Activated CD4-positive, alpha-beta T cell treated with anti-CD3 and anti-CD28 coated beads, Interleukin-2, amount 50 U/mL, for 48 hours (primary cell): Measurements from ENCODE around the gene DOK7.
"Not testable (repeated sequence)": the region's sequence is repeated elsewhere in the genome, so short reads cannot be mapped to it uniquely, and the experiment has no call there.

Experiments
- DNase-seq, 2 experiments: peaks; one replicate each; pipeline ENCODE4 v3.0.0-alpha.2; 2020

DOK7 gene

GRCh38 chr4:3511601-3512000 is 48.5 kb downstream of the DOK7 start:
- DNase-seq, result not testable (repeated sequence)

DNA sequence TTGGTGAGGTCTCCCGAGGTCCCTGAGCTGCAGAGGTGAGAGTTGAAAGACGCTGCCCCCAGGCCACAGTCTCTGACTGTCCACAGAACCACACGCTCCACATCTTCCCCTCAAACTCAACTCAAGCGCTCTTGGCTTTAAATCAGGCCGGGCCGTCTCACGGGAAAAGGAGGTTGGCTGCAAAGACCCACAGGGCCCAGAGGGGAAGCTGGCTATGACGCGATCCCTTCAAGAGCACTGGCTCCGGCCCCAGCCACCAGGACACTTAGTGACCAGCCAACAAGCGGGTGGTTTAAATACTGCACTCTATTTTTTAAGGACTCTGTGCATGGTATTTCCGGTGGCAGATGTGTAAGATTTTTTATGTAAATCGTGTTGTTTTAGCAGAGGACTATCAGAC is 49.2 kb downstream of the DOK7 start:
- DNase-seq, result no peak

DNA sequence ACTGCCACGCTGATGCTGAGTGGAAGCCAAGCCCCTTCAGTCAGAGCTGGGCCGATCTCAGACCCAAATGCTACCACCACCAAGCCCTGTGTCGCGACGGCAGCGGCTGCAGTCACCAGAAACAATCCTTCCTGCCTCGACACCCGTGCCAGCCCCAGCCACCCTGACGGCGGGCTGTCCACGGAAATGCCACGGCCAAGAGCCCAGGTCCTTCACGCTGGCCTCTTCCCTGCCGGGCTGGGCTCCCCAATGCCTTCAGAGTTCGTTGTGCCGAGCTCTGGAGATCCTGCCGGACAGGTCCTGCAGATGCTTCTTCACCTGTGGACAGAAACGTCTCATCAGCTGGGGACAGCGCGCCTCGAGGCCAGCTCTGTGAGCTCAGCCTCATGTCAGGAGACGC is 49.6 kb downstream of the DOK7 start:
- DNase-seq, result no peak

GRCh38 chr4:3513807-3514206 is 50.7 kb downstream of the DOK7 start:
- no peak for DNase-seq

DNA sequence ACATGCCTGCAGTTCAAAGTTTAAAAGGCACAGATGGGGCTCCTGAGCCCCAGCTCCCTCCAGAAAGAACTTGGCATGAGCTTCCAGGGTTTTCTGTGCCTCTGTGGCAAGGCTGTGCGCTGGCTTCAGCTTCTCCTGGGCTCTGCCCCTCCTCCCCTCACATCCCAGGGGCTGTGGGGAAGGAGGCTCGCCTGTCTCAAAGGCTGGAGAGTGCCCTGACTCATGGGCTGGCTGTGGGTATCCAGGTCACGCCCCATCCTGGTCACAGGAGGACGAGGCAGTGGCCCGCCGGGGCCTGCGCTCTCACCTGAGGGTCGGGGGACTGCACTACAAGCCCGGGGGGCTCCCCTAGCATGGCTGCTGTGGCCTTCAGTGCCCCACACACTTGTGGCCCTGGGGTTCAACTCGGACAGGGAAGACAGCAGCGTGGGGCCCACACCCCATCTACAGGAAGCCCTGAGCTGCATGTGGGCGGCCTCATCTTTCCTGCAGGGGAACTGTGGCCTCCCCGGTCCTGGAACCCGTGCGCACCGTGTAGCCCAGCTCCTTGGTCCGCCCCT is 51.2 kb downstream of the DOK7 start:
- DNase-seq, result no peak

DNA sequence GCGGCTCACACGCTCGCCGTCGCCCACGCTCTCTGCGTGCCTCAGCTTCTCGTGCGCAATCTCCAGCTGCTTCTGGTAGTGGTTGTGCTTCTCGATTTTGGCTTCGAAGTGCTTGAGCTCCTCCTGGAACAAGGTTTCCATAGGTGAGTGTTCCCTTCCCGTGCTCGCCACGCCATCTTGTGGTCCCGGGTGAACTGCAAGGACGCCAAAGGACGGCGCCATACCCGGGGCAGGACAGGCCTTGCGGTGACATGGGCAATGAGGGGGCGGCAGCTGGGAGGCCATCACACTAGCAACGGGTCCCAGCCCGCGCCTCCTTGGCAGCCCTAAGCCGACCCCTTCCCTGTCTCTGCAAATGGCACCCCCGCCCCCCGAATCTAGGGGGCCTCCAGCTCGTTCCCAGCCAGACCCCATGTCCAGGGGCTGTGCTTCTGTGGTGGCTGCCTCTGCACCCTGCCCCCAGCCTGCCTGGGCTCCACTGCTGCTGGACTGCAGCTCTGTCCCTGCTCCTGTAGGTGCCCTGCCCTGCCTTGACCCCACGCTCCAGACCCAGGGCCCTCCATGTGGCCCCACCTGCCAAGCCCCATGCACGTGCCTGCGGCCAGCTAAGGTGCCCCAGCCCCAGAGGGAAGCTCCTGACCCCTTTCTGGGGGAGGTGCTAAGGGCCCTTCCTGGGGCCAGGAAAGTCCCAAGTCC is 51.8 kb downstream of the DOK7 start:
- DNase-seq, result no peak

- DNase-seq, result no peak
Measured at GRCh38 chr4:3515646-3516045, 52.5 kb downstream of the DOK7 start.

DNA sequence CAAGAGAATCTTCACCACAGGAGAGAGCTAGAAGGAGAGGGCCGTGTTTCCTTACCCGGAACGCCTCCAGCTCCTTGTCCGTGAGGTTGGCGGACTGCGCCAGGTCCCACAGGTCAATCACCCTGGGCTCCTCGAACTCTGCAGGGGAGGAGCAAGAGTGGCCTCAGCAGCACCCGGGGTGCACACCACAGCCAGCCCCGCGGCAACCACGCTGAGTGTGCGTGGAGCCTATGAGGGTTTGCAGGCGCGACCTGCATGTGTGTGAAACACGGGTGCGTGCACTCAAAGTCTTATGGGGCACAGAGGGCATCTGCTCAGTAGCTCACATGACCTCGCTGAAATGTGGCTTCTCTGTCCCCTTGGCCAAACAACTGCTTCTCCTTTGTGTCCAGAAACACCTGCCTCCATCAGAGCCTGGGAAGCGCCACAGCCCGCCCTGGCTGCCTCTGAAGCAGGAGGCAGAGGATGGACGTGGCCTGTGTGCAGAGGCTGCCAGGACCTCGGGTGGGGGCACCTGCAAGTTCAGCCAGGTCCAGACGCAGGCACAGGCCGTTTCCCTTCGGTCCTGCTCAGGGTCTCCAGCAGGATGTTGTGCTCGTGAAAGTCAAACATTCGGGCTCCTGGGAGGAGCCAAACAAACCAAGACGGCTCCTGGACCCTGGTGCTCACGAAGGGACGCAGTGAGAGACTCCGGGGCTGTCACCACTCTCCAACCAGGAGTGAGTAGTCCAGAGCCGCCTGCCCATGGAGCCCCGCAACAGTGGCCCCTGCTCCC is 53.1 kb downstream of the DOK7 start:
- DNase-seq, result no peak

DNA sequence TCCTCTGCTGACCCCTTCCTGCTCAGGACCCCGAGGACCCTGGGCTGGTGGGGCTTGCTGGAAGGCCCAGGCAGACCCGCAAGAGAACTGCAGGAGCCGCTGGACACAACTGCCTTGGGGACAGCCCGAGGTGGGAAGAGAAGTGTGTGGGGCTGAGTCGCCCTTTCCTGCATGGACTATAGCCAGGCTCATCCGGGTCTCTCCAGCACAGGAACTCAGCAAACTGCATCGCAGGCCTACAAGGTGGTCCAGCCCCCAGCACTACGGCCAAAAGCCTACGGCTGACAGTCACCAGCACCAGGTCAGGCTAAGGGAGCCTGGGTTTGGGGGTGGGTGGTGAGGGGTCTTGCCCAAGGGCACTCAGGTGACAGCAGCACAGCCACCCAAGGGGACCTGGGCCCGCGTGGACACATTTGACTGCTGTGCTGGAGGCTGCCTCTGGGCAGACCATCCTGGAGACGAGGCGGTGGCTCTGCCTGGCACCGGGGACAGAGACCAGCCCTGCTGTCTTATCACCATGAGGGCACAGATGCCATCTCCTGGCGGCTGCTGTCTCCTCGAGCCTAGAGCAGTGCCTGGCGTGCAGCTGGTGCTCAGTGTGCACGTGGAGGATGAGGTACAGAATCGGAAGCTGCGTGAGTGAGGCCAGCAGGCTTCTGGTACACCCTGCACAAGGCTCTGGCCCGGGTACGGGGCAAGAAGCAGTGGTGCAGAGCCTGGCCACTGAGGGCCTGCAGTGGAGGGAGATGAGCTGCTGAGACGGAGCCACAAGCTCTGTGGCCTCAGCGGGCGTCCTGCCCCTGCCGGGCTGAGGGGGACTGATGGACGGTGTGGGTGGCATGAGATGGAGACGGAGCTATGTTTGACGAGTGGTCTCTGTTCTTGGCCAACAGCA is 54.0 kb downstream of the DOK7 start:
- no peak for DNase-seq

DNA sequence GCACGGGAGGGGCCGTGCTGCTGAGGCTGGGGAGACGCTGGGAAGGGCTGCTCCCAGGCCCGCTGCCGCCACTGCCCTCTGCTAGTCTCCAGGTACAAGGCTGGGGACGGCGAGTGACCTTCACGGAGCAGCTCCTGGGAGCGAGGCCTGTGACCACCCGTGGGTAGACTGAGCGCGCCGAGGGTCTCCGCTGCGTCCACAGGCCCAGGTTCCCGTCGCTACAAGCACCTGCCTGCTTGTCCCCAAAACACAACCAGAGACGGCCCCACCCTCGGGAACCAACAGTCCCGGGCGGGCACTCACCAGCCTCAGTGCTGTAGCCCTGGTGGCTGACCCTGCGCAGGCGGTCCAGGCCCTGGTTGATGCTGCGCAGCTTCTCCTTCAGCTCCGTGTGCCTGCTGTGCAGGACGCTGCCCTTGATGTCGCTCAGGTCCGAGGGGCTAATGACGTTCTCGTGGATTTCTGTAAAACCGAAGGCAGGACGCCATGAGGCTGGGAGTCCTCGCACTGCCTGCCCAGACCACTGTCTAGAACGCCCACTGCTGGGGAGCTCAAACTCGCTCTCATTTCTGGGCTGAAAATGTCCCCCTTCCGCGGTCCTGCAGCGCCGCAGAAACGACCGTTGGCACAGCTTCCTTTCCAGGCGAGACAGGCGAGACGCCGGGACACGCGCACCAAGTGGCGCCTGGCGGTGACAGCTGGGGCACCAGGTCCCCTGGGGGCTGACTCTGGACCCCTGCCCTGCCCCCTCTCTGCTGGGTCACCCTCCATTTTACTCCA is 54.8 kb downstream of the DOK7 start:
- DNase-seq, result no peak

- no peak for DNase-seq
Measured at GRCh38 chr4:3518511-3518880, 55.4 kb downstream of the DOK7 start.

DNA sequence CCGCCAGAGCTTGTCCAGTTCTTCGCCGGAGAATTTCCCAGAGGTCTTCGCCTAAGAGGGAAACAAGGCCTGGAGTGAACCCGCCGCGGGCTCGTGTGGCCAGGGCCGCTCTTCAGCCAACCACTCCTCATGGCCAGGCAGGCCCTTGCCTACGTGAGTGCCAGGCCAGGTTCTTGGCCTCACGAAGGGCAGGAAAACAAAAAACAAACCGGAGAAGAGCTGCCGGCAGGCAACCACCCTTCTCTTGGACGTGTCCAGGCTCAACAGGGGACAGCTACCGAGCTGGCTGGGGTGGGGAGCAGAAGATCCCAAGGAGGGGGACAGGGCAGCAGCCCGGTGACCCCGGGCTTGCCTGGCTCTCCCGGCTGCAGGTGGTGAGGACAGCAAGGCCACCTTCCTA is 55.8 kb downstream of the DOK7 start:
- DNase-seq, result no peak

GRCh38 chr4:3519468-3520264 is 56.6 kb downstream of the DOK7 start:
- DNase-seq, result no peak

DNA sequence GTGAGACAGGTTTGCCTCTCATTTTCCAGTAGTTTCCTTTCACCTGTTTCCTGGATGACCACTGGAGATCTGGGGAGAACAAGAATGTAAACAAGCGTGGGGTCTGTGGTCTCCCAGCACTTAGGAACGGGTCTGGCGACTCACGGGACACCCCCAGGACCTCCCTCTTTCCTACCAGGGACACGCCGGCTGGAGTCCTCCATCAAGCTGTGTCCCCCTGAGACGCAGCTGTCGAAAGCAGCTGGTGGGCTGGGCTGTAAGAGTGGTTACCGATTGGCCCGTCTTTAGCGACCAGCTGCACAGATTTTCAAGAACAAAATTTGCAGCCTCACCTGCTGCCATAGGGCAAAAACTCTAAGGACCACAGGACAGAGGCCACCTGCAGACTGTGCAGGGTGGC is 57.2 kb downstream of the DOK7 start:
- no peak for DNase-seq

DNA sequence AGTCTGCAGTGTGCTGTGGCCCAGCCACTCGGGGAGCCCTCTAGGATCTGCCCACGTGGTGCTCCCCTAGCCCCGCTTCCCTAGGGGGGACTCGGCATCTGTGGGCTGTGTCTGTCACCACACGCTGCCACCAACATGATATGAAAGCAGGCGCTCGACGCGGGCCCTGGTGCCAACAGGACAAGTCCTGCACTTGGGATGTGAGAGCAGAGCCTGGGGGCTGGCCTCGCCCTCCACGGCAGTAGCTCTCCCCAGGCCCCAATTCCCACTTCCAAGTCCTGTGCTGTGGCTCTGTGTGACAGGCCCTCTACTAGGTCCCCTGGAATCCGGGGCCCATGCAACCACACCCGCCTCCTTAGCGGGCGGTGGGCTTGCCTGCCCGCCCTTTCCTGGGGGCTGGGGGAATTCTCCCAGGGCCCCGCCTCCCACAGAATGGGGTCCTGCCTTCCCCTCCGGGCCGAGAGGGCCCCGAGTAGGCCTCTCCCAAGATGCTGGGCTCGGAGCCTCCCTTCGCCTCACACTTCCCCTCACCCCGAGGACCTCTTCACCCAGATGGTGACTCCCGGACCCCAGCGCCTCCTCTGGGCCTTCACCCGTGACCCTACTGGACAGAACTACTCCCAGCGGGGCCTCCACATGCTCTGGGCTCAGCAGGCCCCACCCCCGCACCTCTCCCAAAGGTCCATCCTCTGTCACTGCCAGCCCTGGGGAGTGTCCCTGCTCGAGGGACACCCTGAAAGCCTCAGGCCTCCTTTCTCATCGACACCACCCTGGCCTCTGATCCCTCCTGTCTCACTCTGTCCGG is 57.9 kb downstream of the DOK7 start:
- no peak for DNase-seq

- DNase-seq, result no peak
Measured at GRCh38 chr4:3521621-3522325, 58.7 kb downstream of the DOK7 start.

DNA sequence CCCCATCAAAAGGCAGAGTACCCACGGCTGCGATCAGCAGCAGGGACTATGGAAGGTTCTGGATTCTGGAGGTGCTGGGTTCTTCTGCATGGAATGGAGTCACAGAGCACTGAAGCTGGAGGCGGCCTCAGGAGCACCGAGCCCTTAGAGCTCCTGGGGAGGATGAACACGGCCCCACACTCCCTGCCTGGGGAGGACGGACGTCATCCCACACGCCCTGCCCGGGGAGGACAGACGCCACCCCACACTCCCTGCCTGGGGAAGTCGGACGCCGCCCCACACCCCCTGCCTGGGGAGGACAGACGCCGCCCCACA is 59.2 kb downstream of the DOK7 start:
- no peak for DNase-seq

GRCh38 chr4:3522651-3523050 is 59.5 kb downstream of the DOK7 start:
- DNase-seq, result no peak

GRCh38 chr4:3523146-3523627 is 60.1 kb downstream of the DOK7 start:
- no peak for DNase-seq

GRCh38 chr4:3523628-3524221 is 60.6 kb downstream of the DOK7 start:
- DNase-seq, result no peak
